ENCODE data around the gene RESF1. TPM values are rescaled to one million over a fixed set of nuclear protein-coding genes. Genes with fewer than 3 reads are reported as not detected.

Gene RESF1
- total and polyA plus RNA-seq, 10 of the 15 experiments (the other 5 are each of a cell fraction or from before 2014, with no cell fraction given), result 18.9 to 81.8 (median 39.7) TPM

GRCh38 chr12:31944299-31944698 is 14.9 kb upstream of the RESF1 start:
- TF ChIP-seq STAT1 (conservative IDR thresholded peaks at IDR 0.05) (no peak), SMAD5 (IDR thresholded peaks at IDR 0.05; ENCODE audit: low read depth) (no peak), CHD1 (IDR thresholded peaks at IDR 0.05; ENCODE audit: low read depth, low read length) (no peak), BMI1 (IDR thresholded peaks at IDR 0.05; ENCODE audit: borderline replicate concordance) (no peak)
- intact Hi-C loops (cut with micrococcal nuclease; ENCODE audit: unreplicated experiment), result no loop called here
- no peaks in the 10 kb centered on the region for H3K36me3 ChIP-seq (ENCODE audit: control insufficient read depth in 2 of 2, insufficient read depth in 2 of 2, low read length in 1 of 2)
- H3K27ac ChIP-seq (ENCODE audit: control insufficient read depth, insufficient read depth), result no peak overlapping the region
- peaks cover 15% of the 10 kb centered on the region for H3K9me3 ChIP-seq (replicated peaks; ENCODE audit: control insufficient read depth, insufficient read depth, low read length)
- CTCF ChIA-PET, result no interaction called here
- SMC1A ChIA-PET (ENCODE audit: uncharacterized antibody, unreplicated experiment), result no interaction called here
- H3K27me3 ChIP-seq (replicated peaks in 1 of 2; ENCODE audit: control insufficient read depth in 2 of 2, insufficient read depth in 2 of 2, low read length in 1 of 2), result no peaks in the 10 kb centered on the region
- POLR2A ChIA-PET, result no interaction called here
- ATAC-seq (no peak), FAIRE-seq (no peak), DNase-seq (ENCODE audit: low read depth, low spot score) (no peak)
- no TSS peak for BruUV-seq (replicated peaks)
- H3K4me1 ChIP-seq (ENCODE audit: control insufficient read depth, insufficient read depth, low read length), result no peaks in the 10 kb centered on the region
- H3K4me3 ChIP-seq, result no peak overlapping the region
- no peak overlapping the region for H3K4me2 ChIP-seq (ENCODE audit: control insufficient read depth, insufficient read depth)
- H3K9ac ChIP-seq (ENCODE audit: control insufficient read depth, insufficient read depth, low read length), result no peak overlapping the region
- no peaks in the 10 kb centered on the region for H4K20me1 ChIP-seq (ENCODE audit: control insufficient read depth, insufficient read depth)
- no peaks in the 10 kb centered on the region for H3K79me2 ChIP-seq (ENCODE audit: control insufficient read depth, insufficient read depth, low read length)
- RAD21 ChIA-PET (ENCODE audit: unreplicated experiment), result no interaction called here
- H2AFZ ChIP-seq (ENCODE audit: control insufficient read depth, low read depth, low read length), result no peak overlapping the region
- 97% methylated on average over 4 of the region's 4 CpGs for WGBS (ENCODE audit: insufficient coverage, insufficient replicate concordance, low lambda C conversion rate, missing lambda C conversion rate)
- in situ Hi-C loops (cut with MboI), result no loop called here

GRCh38 chr12:31947971-31948370 is 11.2 kb upstream of the RESF1 start:
- WGBS (ENCODE audit: insufficient coverage, insufficient replicate concordance, low lambda C conversion rate, missing lambda C conversion rate), result over 99% methylated on average over 6 of the region's 6 CpGs
- H3K9me3 ChIP-seq (replicated peaks; ENCODE audit: control insufficient read depth, insufficient read depth, low read length), result peaks cover 17% of the 10 kb centered on the region
- ChIA-PET CTCF (no interaction called here), SMC1A (ENCODE audit: uncharacterized antibody, unreplicated experiment) (no interaction called here), RAD21 (ENCODE audit: unreplicated experiment) (no interaction called here), POLR2A (no interaction called here)
- no peak for FAIRE-seq
- H3K79me2 ChIP-seq (ENCODE audit: control insufficient read depth, insufficient read depth, low read length), result no peaks in the 10 kb centered on the region
- no peak overlapping the region for H2AFZ ChIP-seq (ENCODE audit: control insufficient read depth, low read depth, low read length)
- peaks cover 10% of the 10 kb centered on the region; the same call in 1 of the 2 replicates for H3K4me1 ChIP-seq (ENCODE audit: control insufficient read depth, insufficient read depth, low read length)
- no peaks in the 10 kb centered on the region for H3K36me3 ChIP-seq (ENCODE audit: control insufficient read depth in 2 of 2, insufficient read depth in 2 of 2, low read length in 1 of 2)
- no peak overlapping the region for H3K4me2 ChIP-seq (ENCODE audit: control insufficient read depth, insufficient read depth)
- intact Hi-C loops (cut with micrococcal nuclease; ENCODE audit: unreplicated experiment) (no loop called here), in situ Hi-C loops (cut with MboI) (no loop called here)
- no peak overlapping the region for H3K9ac ChIP-seq (ENCODE audit: control insufficient read depth, insufficient read depth, low read length)
- no peak for DNase-seq (ENCODE audit: low read depth, low spot score)
- no peak overlapping the region for H3K4me3 ChIP-seq
- no TSS peak for BruUV-seq (replicated peaks)
- no peak for ATAC-seq
- H4K20me1 ChIP-seq (ENCODE audit: control insufficient read depth, insufficient read depth), result no peaks in the 10 kb centered on the region
- H3K27ac ChIP-seq (ENCODE audit: control insufficient read depth, insufficient read depth), result no peak overlapping the region
- no peaks in the 10 kb centered on the region for H3K27me3 ChIP-seq (replicated peaks in 1 of 2; ENCODE audit: control insufficient read depth in 2 of 2, insufficient read depth in 2 of 2, low read length in 1 of 2)
- TF ChIP-seq BCLAF1 (IDR thresholded peaks at IDR 0.05), result no peak

Data from GM12878 (cell line).